ENCODE results near the gene MAST3.

GRCh38 chr19:18183529-18183928 lies 86.0 kb downstream of the MAST3 start:
- TF ChIP-seq CTCF (conservative IDR thresholded peaks at IDR 0.05 in 1 of 2, IDR thresholded peaks at IDR 0.05 in 1 of 2; ENCODE audit: extremely low read depth in 1 of 2, insufficient read depth in 1 of 2, low read depth in 1 of 2, low read length in 2 of 2), result no peak
- TF ChIP-seq EZH2 (IDR thresholded peaks at IDR 0.05; ENCODE audit: borderline replicate concordance, low read length), result no peak

Measured in mammary epithelial cell (primary cell).